ENCODE measurements around the gene PDCD10. TPM values are rescaled to one million over a fixed set of nuclear protein-coding genes. Genes with fewer than 3 reads are reported as not detected.

The PDCD10 gene
- total RNA-seq, 1 donor from 2014 or later, result 48.0 TPM

- Mint-ChIP-seq H3K4me1 (ENCODE audit: low read depth, unreplicated experiment) (no peaks in the 10 kb centered on the region), H3K27ac (ENCODE audit: unreplicated experiment) (no peak within 1 kb of the TSS), H3K27me3 (ENCODE audit: unreplicated experiment) (no peaks in the 10 kb centered on the region), H3K9me3 (ENCODE audit: unreplicated experiment) (no peaks in the 10 kb centered on the region), H3K4me3 (ENCODE audit: unreplicated experiment) (no peak within 1 kb of the TSS), H3K36me3 (ENCODE audit: unreplicated experiment) (no peaks in the 10 kb centered on the region)
- TF ChIP-seq, protein P1, sequence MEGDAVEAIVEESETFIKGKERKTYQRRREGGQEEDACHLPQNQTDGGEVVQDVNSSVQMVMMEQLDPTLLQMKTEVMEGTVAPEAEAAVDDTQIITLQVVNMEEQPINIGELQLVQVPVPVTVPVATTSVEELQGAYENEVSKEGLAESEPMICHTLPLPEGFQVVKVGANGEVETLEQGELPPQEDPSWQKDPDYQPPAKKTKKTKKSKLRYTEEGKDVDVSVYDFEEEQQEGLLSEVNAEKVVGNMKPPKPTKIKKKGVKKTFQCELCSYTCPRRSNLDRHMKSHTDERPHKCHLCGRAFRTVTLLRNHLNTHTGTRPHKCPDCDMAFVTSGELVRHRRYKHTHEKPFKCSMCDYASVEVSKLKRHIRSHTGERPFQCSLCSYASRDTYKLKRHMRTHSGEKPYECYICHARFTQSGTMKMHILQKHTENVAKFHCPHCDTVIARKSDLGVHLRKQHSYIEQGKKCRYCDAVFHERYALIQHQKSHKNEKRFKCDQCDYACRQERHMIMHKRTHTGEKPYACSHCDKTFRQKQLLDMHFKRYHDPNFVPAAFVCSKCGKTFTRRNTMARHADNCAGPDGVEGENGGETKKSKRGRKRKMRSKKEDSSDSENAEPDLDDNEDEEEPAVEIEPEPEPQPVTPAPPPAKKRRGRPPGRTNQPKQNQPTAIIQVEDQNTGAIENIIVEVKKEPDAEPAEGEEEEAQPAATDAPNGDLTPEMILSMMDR (IDR thresholded peaks at IDR 0.05; ENCODE audit: partially characterized antibody, unreplicated experiment), result no peak
- no peak for DNase-seq
These were observed 80.9 kb downstream of the PDCD10 start, which contains the start of gene WDR49 for GRCh38 chr3:167653760-167654159. WDR49 (minus strand) TSS chr3:167653942; CDS start chr3:167653425, 517 bp downstream.

GRCh38 chr3:167653155-167653554 lies 81.5 kb downstream of the PDCD10 start:
- no peaks in the 10 kb centered on the region for H3K4me1 Mint-ChIP-seq (ENCODE audit: low read depth, unreplicated experiment)
- no peaks in the 10 kb centered on the region for H3K9me3 Mint-ChIP-seq (ENCODE audit: unreplicated experiment)
- no peak overlapping the region for H3K27ac Mint-ChIP-seq (ENCODE audit: unreplicated experiment)
- H3K27me3 Mint-ChIP-seq (ENCODE audit: unreplicated experiment), result no peaks in the 10 kb centered on the region
- H3K4me3 Mint-ChIP-seq (ENCODE audit: unreplicated experiment), result no peak overlapping the region
- DNase-seq, result no peak
- TF ChIP-seq, protein P1 (IDR thresholded peaks at IDR 0.05; ENCODE audit: partially characterized antibody, unreplicated experiment), result no peak
- H3K36me3 Mint-ChIP-seq (ENCODE audit: unreplicated experiment), result no peaks in the 10 kb centered on the region

- Mint-ChIP-seq H3K4me3 (ENCODE audit: unreplicated experiment) (no peak overlapping the region), H3K27ac (ENCODE audit: unreplicated experiment) (no peak overlapping the region), H3K4me1 (ENCODE audit: low read depth, unreplicated experiment) (no peaks in the 10 kb centered on the region), H3K27me3 (ENCODE audit: unreplicated experiment) (no peaks in the 10 kb centered on the region), H3K9me3 (ENCODE audit: unreplicated experiment) (no peaks in the 10 kb centered on the region), H3K36me3 (ENCODE audit: unreplicated experiment) (no peaks in the 10 kb centered on the region)
- TF ChIP-seq, protein P1 (IDR thresholded peaks at IDR 0.05; ENCODE audit: partially characterized antibody, unreplicated experiment), result no peak
- no peak for DNase-seq
These were observed 82.9 kb downstream of the PDCD10 start for GRCh38 chr3:167651826-167652225.

GRCh38 chr3:167650459-167650858 lies 84.2 kb downstream of the PDCD10 start:
- no peak overlapping the region for H3K27ac Mint-ChIP-seq (ENCODE audit: unreplicated experiment)
- no peak overlapping the region for H3K4me3 Mint-ChIP-seq (ENCODE audit: unreplicated experiment)
- peaks cover 2% of the 10 kb centered on the region for H3K36me3 Mint-ChIP-seq (ENCODE audit: unreplicated experiment)
- no peaks in the 10 kb centered on the region for H3K9me3 Mint-ChIP-seq (ENCODE audit: unreplicated experiment)
- no peaks in the 10 kb centered on the region for H3K4me1 Mint-ChIP-seq (ENCODE audit: low read depth, unreplicated experiment)
- no peaks in the 10 kb centered on the region for H3K27me3 Mint-ChIP-seq (ENCODE audit: unreplicated experiment)
- TF ChIP-seq, protein P1 (IDR thresholded peaks at IDR 0.05; ENCODE audit: partially characterized antibody, unreplicated experiment), result no peak
- no peak for DNase-seq

GRCh38 chr3:167649746-167650145 lies 84.9 kb downstream of the PDCD10 start:
- Mint-ChIP-seq H3K27ac (ENCODE audit: unreplicated experiment) (no peak overlapping the region), H3K4me1 (ENCODE audit: low read depth, unreplicated experiment) (no peaks in the 10 kb centered on the region), H3K9me3 (ENCODE audit: unreplicated experiment) (no peaks in the 10 kb centered on the region)

More at GRCh38 chr3:167649746-167650145, 84.9 kb downstream of the PDCD10 start:
- TF ChIP-seq, protein P1 (IDR thresholded peaks at IDR 0.05; ENCODE audit: partially characterized antibody, unreplicated experiment), result no peak
- H3K36me3 Mint-ChIP-seq (ENCODE audit: unreplicated experiment), result peaks cover 3% of the 10 kb centered on the region
- DNase-seq, result no peak
- no peaks in the 10 kb centered on the region for H3K27me3 Mint-ChIP-seq (ENCODE audit: unreplicated experiment)
- no peak overlapping the region for H3K4me3 Mint-ChIP-seq (ENCODE audit: unreplicated experiment)

Data from glutamatergic neuron (in vitro differentiated cells).